HG03521 (cell line): Measurements from ENCODE around the gene MAT2A.

Experiments used
- ATAC-seq: cut with Tn5 transposase; IDR thresholded peaks from one replicate; pipeline ENCODE4 v1.9.1; 2021; ENCODE audit warnings: mild to moderate bottlenecking, moderate library complexity; ENCODE audit not compliant: unreplicated experiment

Gene MAT2A

GRCh38 chr2:85538507-85539360 lies at the start of gene MAT2A:
MAT2A (plus strand) TSS chr2:85539168; CDS start chr2:85539288, 120 bp downstream.
- peak; percentile 65 for ATAC-seq

GRCh38 chr2:85490861-85491755 lies 47.9 kb upstream of the MAT2A start:
- no peak for ATAC-seq

- ATAC-seq = no peak
Observed at GRCh38 chr2:85496436-85496835, 42.5 kb upstream of the MAT2A start.

- ATAC-seq = no peak
Observed at GRCh38 chr2:85497944-85498630, 40.9 kb upstream of the MAT2A start.

DNA sequence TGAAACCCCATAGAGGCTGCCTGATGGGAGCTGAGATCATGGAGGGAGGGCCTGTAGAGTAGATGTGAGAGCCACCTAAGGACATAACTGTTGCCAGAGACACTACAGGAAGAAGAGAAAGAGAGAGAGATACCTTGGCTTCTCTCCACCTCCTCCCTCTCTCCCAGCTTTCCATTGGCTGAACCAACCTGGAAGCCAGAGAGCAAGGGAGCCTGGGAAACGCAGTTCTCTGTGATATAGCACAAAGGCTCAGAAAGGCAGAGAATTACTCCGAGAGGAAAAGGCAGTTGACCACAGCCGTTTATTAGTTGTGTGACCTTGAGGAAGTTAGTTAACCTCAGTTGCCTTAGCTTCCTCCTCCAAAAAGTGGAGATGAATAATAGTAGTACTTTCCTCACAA lies 37.7 kb upstream of the MAT2A start:
- no peak for ATAC-seq

DNA sequence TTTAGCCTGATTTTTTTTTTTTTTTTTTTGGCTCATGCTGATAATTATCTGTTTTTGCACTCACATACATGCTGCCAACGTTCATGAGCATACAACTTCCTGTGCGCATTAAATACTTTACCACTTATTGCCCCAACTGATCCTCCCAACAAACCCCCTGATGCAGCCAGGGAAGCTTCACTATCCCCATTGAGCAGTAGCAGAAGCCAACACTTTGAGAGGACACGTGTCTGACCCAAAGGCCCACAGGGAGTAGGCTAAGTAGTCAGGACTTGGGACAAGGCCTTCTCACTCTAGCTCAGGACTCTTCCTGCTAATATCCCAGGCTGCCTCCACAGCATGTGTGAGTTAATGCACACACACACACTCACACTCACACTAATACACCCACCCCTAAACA lies 36.2 kb upstream of the MAT2A start:
- ATAC-seq = no peak

- no peak for ATAC-seq
Observed at GRCh38 chr2:85503168-85503850, 35.7 kb upstream of the MAT2A start.

- ATAC-seq = no peak
Observed at GRCh38 chr2:85503851-85504777, 34.9 kb upstream of the MAT2A start.

DNA sequence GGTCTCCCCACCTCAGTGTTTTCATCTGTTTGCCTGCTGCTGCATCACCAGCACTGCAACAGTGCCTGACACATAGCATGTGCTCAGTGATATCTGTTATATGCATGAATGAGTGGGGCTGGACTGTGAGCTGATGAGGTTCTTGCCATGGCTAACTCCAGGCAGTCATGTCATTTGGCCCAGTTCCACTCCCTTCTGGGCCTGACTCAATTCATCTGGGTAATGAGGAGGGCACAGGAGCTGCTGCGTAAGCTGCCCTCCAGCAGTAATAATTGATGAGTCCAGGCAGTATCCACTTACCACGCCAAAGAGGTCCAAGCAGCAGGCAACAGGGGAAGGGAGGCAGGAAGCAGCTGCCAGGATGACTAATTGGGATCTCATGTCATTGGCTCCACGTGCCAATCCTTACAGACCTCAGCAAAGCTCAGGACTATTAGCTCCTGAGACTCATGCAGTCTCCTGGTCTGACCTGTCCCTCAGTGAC lies 34.1 kb upstream of the MAT2A start:
- no peak for ATAC-seq

GRCh38 chr2:85505551-85506238 lies 33.3 kb upstream of the MAT2A start:
- no peak for ATAC-seq

GRCh38 chr2:85506768-85507181 lies 32.2 kb upstream of the MAT2A start:
- ATAC-seq = no peak

- ATAC-seq = no peak
Observed at GRCh38 chr2:85511008-85511811, 27.8 kb upstream of the MAT2A start.

GRCh38 chr2:85514323-85514722 lies 24.6 kb upstream of the MAT2A start:
- ATAC-seq = no peak

DNA sequence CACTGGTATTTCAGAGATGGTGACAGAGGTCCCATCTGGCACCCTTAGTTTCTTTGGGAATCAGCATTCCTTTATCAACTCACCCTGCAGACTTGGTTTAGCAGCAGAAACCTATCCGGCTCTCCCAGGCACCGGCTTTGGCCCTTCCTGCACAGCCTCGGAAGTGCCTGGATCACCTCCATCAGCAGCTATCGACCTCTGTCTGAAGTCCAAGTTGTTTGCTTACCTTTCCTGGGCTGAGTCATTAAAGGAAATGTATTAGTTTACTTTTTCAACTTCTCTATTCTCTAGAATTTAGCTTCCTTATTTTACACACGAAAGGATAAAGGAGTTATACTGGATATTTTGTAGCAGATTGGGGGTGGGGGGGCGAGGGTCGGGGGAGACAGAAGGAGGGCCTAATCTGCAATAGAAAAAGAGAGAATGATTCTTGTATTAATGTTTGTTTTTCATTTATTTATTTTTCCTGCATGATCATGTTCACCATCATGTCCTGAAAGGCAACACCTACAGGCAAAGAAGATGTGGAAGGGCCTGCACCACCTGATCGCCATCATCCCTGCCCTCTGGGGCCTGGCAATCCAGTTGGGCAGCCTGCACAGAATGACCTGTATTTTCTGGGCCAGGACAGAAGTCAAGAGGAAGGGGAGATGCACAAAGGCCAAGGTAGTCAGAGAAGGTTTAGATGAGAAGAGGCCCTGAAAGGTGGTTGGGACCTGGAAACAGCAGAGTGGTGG lies 22.1 kb upstream of the MAT2A start:
- no peak for ATAC-seq

GRCh38 chr2:85522090-85522647 lies 16.8 kb upstream of the MAT2A start:
- no peak for ATAC-seq

GRCh38 chr2:85523062-85523902 lies 15.7 kb upstream of the MAT2A start:
- ATAC-seq = no peak
